Caco-2 (cell line): Measurements from ENCODE around the gene VSIG1. TPM values are rescaled to one million over a fixed set of nuclear protein-coding genes. Genes with fewer than 3 reads are reported as not detected.

Source experiments
- BruUV-seq: library from RNA; stranded (reverse); fragments of 400-500 nt; replicated peaks from 2 replicates; lab custom pipeline; 2021; lab: Mats Ljungman, UMichigan
- CTCF ChIA-PET: fragments of 300-600 bp; sonication (Branson Sonifier 250); formaldehyde crosslinking; loops from one replicate; lab custom pipeline; 2022; ENCODE audit warnings: antibody characterized with exemption; lab: Charles Lee
- POLR2A ChIA-PET: fragments of 300-600 bp; sonication (Branson Sonifier 250); formaldehyde crosslinking; loops from one replicate; lab custom pipeline; 2022; ENCODE audit warnings: antibody characterized with exemption; lab: Charles Lee
- DNase-seq, 2 experiments: peaks; one replicate each; pipeline versions ENCODE4 v3.0.0 to v3.0.0-alpha.2; 2020 to 2022
- H3K27me3 ChIP-seq: replicated peaks from 2 replicates; pipeline ENCODE4 v1.6.0; 2011; ENCODE audit warnings: low read length; ENCODE audit not compliant: control insufficient read depth, insufficient read depth
- H3K36me3 ChIP-seq: 2 replicates; pipeline ENCODE4 v1.5.1; 2011; ENCODE audit warnings: low read length; ENCODE audit not compliant: control insufficient read depth, insufficient read depth
- H3K4me1 ChIP-seq: fragments of 250-450 bp; sonication (Bioruptor Pico); 2 replicates; pipeline ENCODE4 v1.5.1; 2020; ENCODE audit warnings: mild to moderate bottlenecking
- H3K4me3 ChIP-seq: 2 replicates; pipeline ENCODE4 v1.5.1; 2011; ENCODE audit warnings: low read depth, mild to moderate bottlenecking, control low read depth, low read length
- H3K9me3 ChIP-seq: fragments of 250-450 bp; sonication (Bioruptor Pico); 2 replicates; pipeline ENCODE4 v1.5.1; 2020; ENCODE audit warnings: mild to moderate bottlenecking, moderate library complexity
- H3K27ac Mint-ChIP-seq: one replicate; pipeline ENCODE4 v1.8.0; 2022; ENCODE audit warnings: mixed read lengths; ENCODE audit not compliant: unreplicated experiment
- H3K27me3 Mint-ChIP-seq: one replicate; pipeline ENCODE4 v1.8.0; 2022; ENCODE audit warnings: mixed read lengths; ENCODE audit not compliant: insufficient read depth, unreplicated experiment
- H3K36me3 Mint-ChIP-seq: one replicate; pipeline ENCODE4 v1.8.0; 2022; ENCODE audit warnings: mild to moderate bottlenecking, mixed read lengths; ENCODE audit not compliant: insufficient read depth, unreplicated experiment
- H3K4me1 Mint-ChIP-seq: one replicate; pipeline ENCODE4 v1.8.0; 2022; ENCODE audit warnings: low read depth, mixed read lengths; ENCODE audit not compliant: unreplicated experiment
- H3K4me3 Mint-ChIP-seq: one replicate; pipeline ENCODE4 v1.8.0; 2022; ENCODE audit warnings: mild to moderate bottlenecking, moderate library complexity, mixed read lengths; ENCODE audit not compliant: unreplicated experiment
- H3K9me3 Mint-ChIP-seq: one replicate; pipeline ENCODE4 v1.8.0; 2022; ENCODE audit warnings: mixed read lengths; ENCODE audit not compliant: unreplicated experiment
- intact Hi-C: fragments of 100-400 bp; cut with micrococcal nuclease; formaldehyde crosslinking; loops from one replicate; pipeline ENCODE4 v1.10.0; 2022; ENCODE audit not compliant: unreplicated experiment
- total RNA-seq: library from RNA; stranded (reverse); gene quantifications from 2 replicates; pipeline ENCODE4 v1.2.3, GENCODE V29; 2022
- TF ChIP-seq, protein P1 (sequence below), 2 experiments: fragments of 200-600 bp in 1 of 2; IDR thresholded peaks; 1 replicate in 1 of 2; 2 replicates in 1 of 2; pipeline versions ENCODE4 v1.5.1 to v1.8.0; 2011 to 2022; ENCODE audit warnings: antibody characterized with exemption in 1 of 2, control low read depth in 1 of 2, inconsistent platforms in 1 of 2, low read depth in 1 of 2, low read length in 1 of 2, mild to moderate bottlenecking in 1 of 2, moderate library complexity in 1 of 2; ENCODE audit not compliant: insufficient read depth in 1 of 2, severe bottlenecking in 1 of 2, unreplicated experiment in 1 of 2

Gene VSIG1
- total RNA-seq, 1 experiment from 2014 or later, result not detected

DNA sequence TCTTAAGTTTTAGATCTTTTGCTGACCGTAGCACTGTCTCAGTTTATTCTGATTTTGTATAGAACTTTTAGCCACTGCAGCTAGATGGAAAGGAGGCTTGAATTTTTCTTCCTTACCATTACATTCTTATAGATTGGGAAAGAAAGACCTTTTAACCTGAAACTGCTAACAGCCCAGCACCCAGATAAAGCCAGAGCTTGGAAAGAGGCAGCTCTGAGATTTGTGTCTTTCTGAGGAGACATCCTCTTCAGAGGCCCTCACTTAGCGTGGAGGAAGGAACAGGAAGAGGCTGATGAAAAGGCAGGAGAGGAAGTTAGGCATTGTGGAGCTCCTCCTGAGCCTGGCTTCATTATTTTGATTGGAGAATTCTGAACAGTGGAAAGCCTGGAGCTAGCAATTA, 81.8 kb downstream of the VSIG1 start:
- H3K27me3 Mint-ChIP-seq, result no peaks in the 10 kb centered on the region

DNA sequence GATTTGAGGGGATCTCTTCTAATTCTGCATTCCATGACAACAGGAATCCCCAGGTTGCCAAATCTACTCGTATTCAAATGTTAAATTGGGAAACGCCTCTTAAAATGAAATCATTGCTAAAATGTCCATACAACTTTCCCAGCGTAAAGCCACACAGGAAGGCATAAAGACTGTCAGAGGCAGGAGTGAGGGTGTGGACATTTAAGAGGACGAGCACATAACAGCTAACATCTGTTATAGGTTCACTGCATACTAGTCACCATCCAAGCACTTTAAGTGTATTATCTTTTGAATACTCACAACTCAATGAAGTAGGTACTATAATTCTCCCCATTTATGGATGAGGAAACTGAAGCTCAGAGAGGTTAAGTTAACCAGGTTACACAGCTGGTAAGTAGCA, 82.3 kb downstream of the VSIG1 start:
- H3K4me1 ChIP-seq, result no peaks in the 10 kb centered on the region
- Mint-ChIP-seq H3K9me3 (no peaks in the 10 kb centered on the region), H3K27me3 (no peaks in the 10 kb centered on the region), H3K4me1 (no peaks in the 10 kb centered on the region), H3K4me3 (no peak overlapping the region), H3K36me3 (no peaks in the 10 kb centered on the region), H3K27ac (no peak overlapping the region)
- intact Hi-C loops, result no loop called here
- no peak overlapping the region for H3K4me3 ChIP-seq
- CTCF ChIA-PET, result no interaction called here
- POLR2A ChIA-PET, result no interaction called here
- no peaks in the 10 kb centered on the region for H3K27me3 ChIP-seq
- no peaks in the 10 kb centered on the region for H3K9me3 ChIP-seq
- TF ChIP-seq, protein P1, sequence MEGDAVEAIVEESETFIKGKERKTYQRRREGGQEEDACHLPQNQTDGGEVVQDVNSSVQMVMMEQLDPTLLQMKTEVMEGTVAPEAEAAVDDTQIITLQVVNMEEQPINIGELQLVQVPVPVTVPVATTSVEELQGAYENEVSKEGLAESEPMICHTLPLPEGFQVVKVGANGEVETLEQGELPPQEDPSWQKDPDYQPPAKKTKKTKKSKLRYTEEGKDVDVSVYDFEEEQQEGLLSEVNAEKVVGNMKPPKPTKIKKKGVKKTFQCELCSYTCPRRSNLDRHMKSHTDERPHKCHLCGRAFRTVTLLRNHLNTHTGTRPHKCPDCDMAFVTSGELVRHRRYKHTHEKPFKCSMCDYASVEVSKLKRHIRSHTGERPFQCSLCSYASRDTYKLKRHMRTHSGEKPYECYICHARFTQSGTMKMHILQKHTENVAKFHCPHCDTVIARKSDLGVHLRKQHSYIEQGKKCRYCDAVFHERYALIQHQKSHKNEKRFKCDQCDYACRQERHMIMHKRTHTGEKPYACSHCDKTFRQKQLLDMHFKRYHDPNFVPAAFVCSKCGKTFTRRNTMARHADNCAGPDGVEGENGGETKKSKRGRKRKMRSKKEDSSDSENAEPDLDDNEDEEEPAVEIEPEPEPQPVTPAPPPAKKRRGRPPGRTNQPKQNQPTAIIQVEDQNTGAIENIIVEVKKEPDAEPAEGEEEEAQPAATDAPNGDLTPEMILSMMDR (IDR thresholded peaks at IDR 0.05; ENCODE audit: insufficient read depth in 1 of 2, low read depth in 1 of 2, low read length in 1 of 2, severe bottlenecking in 1 of 2, unreplicated experiment in 1 of 2), result no peak
- no peak for DNase-seq
- no peaks in the 10 kb centered on the region for H3K36me3 ChIP-seq
- no TSS peak for BruUV-seq

More for the DNA sequence above, 81.8 kb downstream of the VSIG1 start:
- Histone ChIP-seq H3K9me3 (no peaks in the 10 kb centered on the region), H3K4me3 (no peak overlapping the region), H3K36me3 (no peaks in the 10 kb centered on the region), H3K4me1 (no peaks in the 10 kb centered on the region), H3K27me3 (no peaks in the 10 kb centered on the region)
- intact Hi-C loops, result no loop called here
- DNase-seq, result no peak
- no peaks in the 10 kb centered on the region for H3K9me3 Mint-ChIP-seq
- CTCF ChIA-PET, result no interaction called here
- TF ChIP-seq, protein P1 (IDR thresholded peaks at IDR 0.05; ENCODE audit: insufficient read depth in 1 of 2, low read depth in 1 of 2, low read length in 1 of 2, severe bottlenecking in 1 of 2, unreplicated experiment in 1 of 2), result no peak
- no peak overlapping the region for H3K27ac Mint-ChIP-seq
- no TSS peak for BruUV-seq
- H3K4me1 Mint-ChIP-seq, result no peaks in the 10 kb centered on the region
- no peak overlapping the region for H3K4me3 Mint-ChIP-seq
- POLR2A ChIA-PET, result no interaction called here
- H3K36me3 Mint-ChIP-seq, result no peaks in the 10 kb centered on the region

Other genes with a start within 250 kb of the VSIG1 start
- 1.8 and 1.9 TPM in 2 replicates for gene MID2, start 219.2 kb upstream of the VSIG1 start, total RNA-seq
- gene TEX13B, start 62.7 kb upstream of the VSIG1 start, total RNA-seq, result not detected in 2 replicates
- gene PSMD10, start 46.5 kb downstream of the VSIG1 start, total RNA-seq, result 41.1 and 41.3 TPM in 2 replicates
- 3.9 and 4.6 TPM in 2 replicates for gene ATG4A, start 46.7 kb downstream of the VSIG1 start, total RNA-seq